CD14-positive monocyte (primary cell): ENCODE data around the gene RFX4. TPM values are rescaled to one million over a fixed set of nuclear protein-coding genes. Genes with fewer than 3 reads are reported as not detected.

Experiments used
- DNase-seq, 3 donors: peaks; one replicate each; pipeline ENCODE4 v3.0.0-alpha.2; 2011 to 2022
- H2AFZ ChIP-seq: 2 replicates; pipeline ENCODE4 v1.6.0; 2012; ENCODE audit warnings: mild to moderate bottlenecking, low read depth, low read length, inconsistent platforms; ENCODE audit not compliant: insufficient read depth, poor library complexity, severe bottlenecking
- H3K27ac ChIP-seq, 2 donors: 1 replicate in 1 of 2; 2 replicates in 1 of 2; pipeline ENCODE4 v1.5.1; 2012 to 2013; ENCODE audit warnings: low read length in 2 of 2, control low read depth in 1 of 2, inconsistent platforms in 1 of 2, low read depth in 1 of 2, mild to moderate bottlenecking in 1 of 2
- H3K27me3 ChIP-seq, 2 donors: one replicate each; pipeline versions ENCODE4 v1.6.0 to v1.6.1; 2011 to 2013; ENCODE audit warnings: low read length in 2 of 2; ENCODE audit not compliant: control insufficient read depth in 2 of 2, insufficient read depth in 2 of 2
- H3K36me3 ChIP-seq, 2 donors: replicated peaks in 1 of 2; 1 replicate in 1 of 2; 2 replicates in 1 of 2; pipeline versions ENCODE4 v1.5.1 to v1.6.1; 2012 to 2013; ENCODE audit warnings: low read length in 2 of 2, control low read depth in 1 of 2, inconsistent platforms in 1 of 2, mild to moderate bottlenecking in 1 of 2; ENCODE audit not compliant: insufficient read depth in 2 of 2, control insufficient read depth in 1 of 2
- H3K4me1 ChIP-seq, 2 donors: 1 replicate in 1 of 2; 2 replicates in 1 of 2; pipeline versions ENCODE4 v1.5.1 to v1.6.1; 2012 to 2013; ENCODE audit warnings: low read length in 2 of 2, control low read depth in 1 of 2, inconsistent platforms in 1 of 2, mild to moderate bottlenecking in 1 of 2, moderate library complexity in 1 of 2; ENCODE audit not compliant: insufficient read depth in 2 of 2, control insufficient read depth in 1 of 2
- H3K4me2 ChIP-seq: replicated peaks from 2 replicates; pipeline ENCODE3; 2012; ENCODE audit warnings: low read length, moderate library complexity, mild to moderate bottlenecking; ENCODE audit not compliant: poor library complexity, severe bottlenecking; ENCODE audit errors: extremely low read depth
- H3K4me3 ChIP-seq, 3 experiments: fragments of 200-600 bp in 1 of 3; sonication (generic) in 1 of 3; replicated peaks in 1 of 3; 1 replicate in 2 of 3; 2 replicates in 1 of 3; pipeline ENCODE4 v1.5.1; 2011 to 2013; ENCODE audit warnings: low read length in 3 of 3, mild to moderate bottlenecking in 3 of 3, control low read depth in 2 of 3, low read depth in 2 of 3, inconsistent platforms in 1 of 3, moderate library complexity in 1 of 3
- H3K79me2 ChIP-seq: 2 replicates; pipeline ENCODE4 v1.6.0; 2012; ENCODE audit warnings: mild to moderate bottlenecking, control low read depth, inconsistent platforms, low read length, moderate library complexity; ENCODE audit not compliant: insufficient read depth
- H3K9ac ChIP-seq: 2 replicates; pipeline ENCODE4 v1.6.0; 2017; ENCODE audit warnings: low read length, mild to moderate bottlenecking; ENCODE audit not compliant: insufficient read depth, poor library complexity, severe bottlenecking
- H3K9me3 ChIP-seq, 2 donors: replicated peaks in 1 of 2; 1 replicate in 1 of 2; 2 replicates in 1 of 2; pipeline versions ENCODE4 v1.5.1 to v1.6.1; 2012 to 2013; ENCODE audit warnings: low read length in 2 of 2, control low read depth in 1 of 2; ENCODE audit not compliant: control insufficient read depth in 1 of 2, insufficient read depth in 1 of 2
- H4K20me1 ChIP-seq: 2 replicates; pipeline ENCODE4 v1.6.0; 2012; ENCODE audit warnings: mild to moderate bottlenecking, low read length, control low read depth, moderate library complexity; ENCODE audit not compliant: insufficient read depth
- H3K27ac Mint-ChIP-seq, 7 donors: one replicate each; pipeline ENCODE4 v1.8.0; 2020; ENCODE audit warnings: mild to moderate bottlenecking in 7 of 7, mixed read lengths in 7 of 7, moderate library complexity in 6 of 7, inconsistent platforms in 2 of 7
- H3K27me3 Mint-ChIP-seq, 3 donors: one replicate each; pipeline ENCODE4 v1.8.0; 2021 to 2022; ENCODE audit warnings: low read depth in 3 of 3, mild to moderate bottlenecking in 3 of 3, mixed read lengths in 3 of 3, moderate library complexity in 3 of 3, inconsistent platforms in 1 of 3
- H3K36me3 Mint-ChIP-seq, 2 donors: one replicate each; pipeline ENCODE4 v1.8.0; 2020; ENCODE audit warnings: mixed read lengths in 2 of 2, inconsistent platforms in 1 of 2, mild to moderate bottlenecking in 1 of 2
- H3K4me1 Mint-ChIP-seq: one replicate; pipeline ENCODE4 v1.8.0; 2020; ENCODE audit warnings: mild to moderate bottlenecking, mixed read lengths
- H3K4me3 Mint-ChIP-seq, 2 donors: one replicate each; pipeline ENCODE4 v1.8.0; 2020; ENCODE audit warnings: mild to moderate bottlenecking in 2 of 2, mixed read lengths in 2 of 2, moderate library complexity in 1 of 2
- H3K9me3 Mint-ChIP-seq, 7 donors: one replicate each; pipeline ENCODE4 v1.8.0; 2020 to 2022; ENCODE audit warnings: mixed read lengths in 7 of 7, mild to moderate bottlenecking in 6 of 7, moderate library complexity in 6 of 7, inconsistent platforms in 2 of 7
- CTCF ChIP-seq: fragments of 200-600 bp; IDR thresholded peaks from one replicate; pipeline ENCODE4 v1.8.0; 2022; ENCODE audit warnings: antibody characterized with exemption, mild to moderate bottlenecking
- WGBS: methylation state at CpG from one replicate; pipeline ENCODE4 v1.1.5; 2013; ENCODE audit warnings: missing lambda C conversion rate; ENCODE audit not compliant: insufficient coverage; 5-methylcytosine and 5-hydroxymethylcytosine counted together
- intact Hi-C, 2 donors: fragments of 100-400 bp; cut with micrococcal nuclease; formaldehyde crosslinking; loops; one replicate each; pipeline versions ENCODE4 v1.15.0 to v1.15.1; 2023
- polyA plus RNA-seq, 3 donors: library from polyadenylated mRNA; depleted of rRNA in 1 of 3; unstranded in 2 of 3; stranded (reverse) in 1 of 3; fragments of 300-500 nt in 2 of 3; fragments of >200 nt in 1 of 3; fragmentation: Illumina TruSeq in 2 of 3; gene quantifications; 1 replicate in 2 of 3; 2 replicates in 1 of 3; pipeline ENCODE4 v1.2.3, GENCODE V29; 2012 to 2021

Gene RFX4
- polyA plus RNA-seq, 3 donors, result not detected

GRCh38 chr12:106750524-106750923 lies 167.7 kb downstream of the RFX4 start:
- Histone ChIP-seq H3K4me3 (no peak overlapping the region), H3K4me1 (no peaks in the 10 kb centered on the region), H4K20me1 (no peaks in the 10 kb centered on the region), H3K9ac (no peak overlapping the region), H3K79me2 (no peaks in the 10 kb centered on the region), H3K36me3 (no peaks in the 10 kb centered on the region), H3K4me2 (no peak overlapping the region), H3K9me3 (peaks cover 0 to 6% of the 10 kb centered on the region in 2 donors), H3K27me3 (no peaks in the 10 kb centered on the region), H3K27ac (no peak overlapping the region), H2AFZ (no peak overlapping the region)
- no peak for DNase-seq
- H3K4me1 Mint-ChIP-seq, result no peaks in the 10 kb centered on the region
- peaks cover 2 to 14% (median 6%) of the 10 kb centered on the region in 3 donors for H3K27me3 Mint-ChIP-seq
- no peak overlapping the region for H3K4me3 Mint-ChIP-seq
- TF ChIP-seq CTCF, result no peak
- peaks cover 0 to 12% (median 9%) of the 10 kb centered on the region in 7 donors for H3K9me3 Mint-ChIP-seq
- no peaks in the 10 kb centered on the region for H3K36me3 Mint-ChIP-seq
- H3K27ac Mint-ChIP-seq, result no peak overlapping the region
- intact Hi-C loops, result no loop called here
- 94% methylated on average over 2 of the region's 3 CpGs for WGBS

- Histone ChIP-seq H4K20me1 (no peaks in the 10 kb centered on the region), H3K9me3 (peaks cover 0 to 6% of the 10 kb centered on the region in 2 donors), H3K4me1 (no peaks in the 10 kb centered on the region), H3K9ac (no peak overlapping the region), H3K36me3 (no peaks in the 10 kb centered on the region), H3K4me3 (no peak overlapping the region), H3K4me2 (no peak overlapping the region), H3K27ac (no peak overlapping the region), H3K27me3 (no peaks in the 10 kb centered on the region), H3K79me2 (no peaks in the 10 kb centered on the region), H2AFZ (no peak overlapping the region)
- Mint-ChIP-seq H3K4me1 (no peaks in the 10 kb centered on the region), H3K9me3 (peaks cover 0 to 12% (median 8%) of the 10 kb centered on the region in 7 donors), H3K4me3 (no peak overlapping the region), H3K36me3 (no peaks in the 10 kb centered on the region), H3K27ac (no peak overlapping the region), H3K27me3 (peaks cover 5 to 12% (median 6%) of the 10 kb centered on the region in 3 donors)
- DNase-seq, result no peak
- 93% methylated on average over 5 of the region's 7 CpGs for WGBS
- intact Hi-C loops, result no loop called here
- TF ChIP-seq CTCF, result no peak
These were observed 170.7 kb downstream of the RFX4 start for GRCh38 chr12:106753526-106753925.
